SIG-M5 (cell line): ENCODE measurements around the gene PSME1.

ENCODE experiments used
- DNase-seq: peaks from one replicate; lab custom pipeline; 2025; lab: John Stamatoyannopoulos, UW

PSME1 gene

GRCh38 chr14:24176599-24176998, 40.6 kb downstream of the PSME1 start:
- no peak for DNase-seq

GRCh38 chr14:24177041-24177825, 41.2 kb downstream of the PSME1 start:
- no peak for DNase-seq

GRCh38 chr14:24177891-24178290, 41.9 kb downstream of the PSME1 start:
- no peak for DNase-seq

- DNase-seq: no peak
Measured at GRCh38 chr14:24178399-24179178, 42.6 kb downstream of the PSME1 start.

GRCh38 chr14:24179294-24179960, 43.4 kb downstream of the PSME1 start:
- no peak for DNase-seq

GRCh38 chr14:24179961-24180796, 44.2 kb downstream of the PSME1 start:
- no peak for DNase-seq

- no peak for DNase-seq
Measured at GRCh38 chr14:24181371-24182077, 45.5 kb downstream of the PSME1 start.

- DNase-seq: no peak
Measured at GRCh38 chr14:24182110-24182882, 46.3 kb downstream of the PSME1 start.

GRCh38 chr14:24183014-24183481, 47.1 kb downstream of the PSME1 start:
- DNase-seq: no peak

GRCh38 chr14:24184104-24184970, 48.3 kb downstream of the PSME1 start:
- no peak for DNase-seq

GRCh38 chr14:24185026-24185425, 49.0 kb downstream of the PSME1 start:
- no peak for DNase-seq

GRCh38 chr14:24185741-24186140, 49.7 kb downstream of the PSME1 start:
- DNase-seq: no peak

GRCh38 chr14:24186831-24187538, 51.0 kb downstream of the PSME1 start:
- DNase-seq: no peak

GRCh38 chr14:24187539-24187915, 51.5 kb downstream of the PSME1 start:
- DNase-seq: no peak
